ENCODE results near the gene UBE2E2.

The UBE2E2 gene

GRCh38 chr3:23487015-23487414 lies 283.9 kb downstream of the UBE2E2 start:
- no peak overlapping the region for H3K4me3 ChIP-seq (replicated peaks; ENCODE audit: low read depth, low read length)
- TF ChIP-seq CTCF (IDR thresholded peaks at IDR 0.05; ENCODE audit: low read depth, low read length, missing control alignments) = no peak
- DNase-seq (ENCODE audit: extremely low read depth, low read depth) = no peak

- no peak for TF ChIP-seq CTCF (IDR thresholded peaks at IDR 0.05; ENCODE audit: low read depth, low read length, missing control alignments)
- H3K4me3 ChIP-seq (replicated peaks; ENCODE audit: low read depth, low read length) = no peak overlapping the region
- no peak for DNase-seq (ENCODE audit: extremely low read depth, low read depth)
Observed at GRCh38 chr3:23488618-23489017, 285.5 kb downstream of the UBE2E2 start.

GRCh38 chr3:23489300-23490158 lies 286.4 kb downstream of the UBE2E2 start:
- no peak for TF ChIP-seq CTCF (IDR thresholded peaks at IDR 0.05; ENCODE audit: low read depth, low read length, missing control alignments)
- DNase-seq (ENCODE audit: extremely low read depth, low read depth) = no peak
- no peak overlapping the region for H3K4me3 ChIP-seq (replicated peaks; ENCODE audit: low read depth, low read length)

GRCh38 chr3:23490459-23490858 lies 287.3 kb downstream of the UBE2E2 start:
- DNase-seq (ENCODE audit: extremely low read depth, low read depth) = no peak
- H3K4me3 ChIP-seq (replicated peaks; ENCODE audit: low read depth, low read length) = no peak overlapping the region
- no peak for TF ChIP-seq CTCF (IDR thresholded peaks at IDR 0.05; ENCODE audit: low read depth, low read length, missing control alignments)

GRCh38 chr3:23492057-23492456 lies 288.9 kb downstream of the UBE2E2 start:
- no peak for TF ChIP-seq CTCF (IDR thresholded peaks at IDR 0.05; ENCODE audit: low read depth, low read length, missing control alignments)
- DNase-seq (ENCODE audit: extremely low read depth, low read depth) = no peak
- H3K4me3 ChIP-seq (replicated peaks; ENCODE audit: low read depth, low read length) = no peak overlapping the region

GRCh38 chr3:23493889-23494288 lies 290.8 kb downstream of the UBE2E2 start:
- DNase-seq (ENCODE audit: extremely low read depth, low read depth) = no peak
- H3K4me3 ChIP-seq (replicated peaks; ENCODE audit: low read depth, low read length) = no peak overlapping the region
- no peak for TF ChIP-seq CTCF (IDR thresholded peaks at IDR 0.05; ENCODE audit: low read depth, low read length, missing control alignments)

All from HFF-Myc (cell line).